Testis (tissue), 3 donors: ENCODE measurements around the gene TAS2R3. TPM values are rescaled to one million over a fixed set of nuclear protein-coding genes. Genes with fewer than 3 reads are reported as not detected.
"Not testable (repeated sequence)": the region's sequence is repeated elsewhere in the genome, so short reads cannot be mapped to it uniquely, and the experiment has no call there.

Experiments used
- DNase-seq: peaks from one replicate; pipeline ENCODE4 v3.0.0-alpha.2; 2019
- H3K27ac ChIP-seq, 2 donors: fragments of 200-600 bp; sonication (generic); one replicate each; pipeline ENCODE4 v1.5.1; 2019
- H3K27me3 ChIP-seq: fragments of 200-600 bp; sonication (generic); one replicate; pipeline ENCODE4 v1.5.1; 2019
- H3K36me3 ChIP-seq: fragments of 200-600 bp; sonication (generic); one replicate; pipeline ENCODE4 v1.5.1; 2017; ENCODE audit warnings: low read depth; ENCODE audit errors: missing control alignments
- H3K4me1 ChIP-seq: fragments of 200-600 bp; sonication (generic); one replicate; pipeline ENCODE4 v1.5.1; 2019
- H3K4me3 ChIP-seq, 2 donors: fragments of 200-600 bp; sonication (generic); one replicate each; pipeline ENCODE4 v1.5.1; 2017 to 2019
- H3K9me3 ChIP-seq: fragments of 200-600 bp; sonication (generic); one replicate; pipeline ENCODE4 v1.5.1; 2017
- POLR2A ChIP-seq: fragments of 450-650 bp; IDR thresholded peaks from one replicate; pipeline ENCODE4 v1.6.1; 2017; ENCODE audit warnings: antibody characterized with exemption, mild to moderate bottlenecking, moderate library complexity
- WGBS, 2 donors: methylation state at CpG; one replicate each; pipeline ENCODE4 v1.1.5; 2018; 5-methylcytosine and 5-hydroxymethylcytosine counted together
- intact Hi-C: fragments of 100-400 bp; cut with DNase I; formaldehyde crosslinking; loops from one replicate; pipeline ENCODE4 v1.15.1; 2023; ENCODE audit warnings: low total_unique reads
- polyA plus RNA-seq: library from polyadenylated mRNA; stranded (reverse); fragments of 350-450 nt; fragmentation: Illumina TruSeq; extraction: RNeasy Lipid Tissue Mini Kit (QIAGEN cat#74804); gene quantifications from one replicate; pipeline ENCODE4 v1.2.3, GENCODE V29; 2014; ENCODE audit warnings: low read depth, low replicate concordance; ENCODE audit not compliant: insufficient read depth
- total RNA-seq, 2 donors: library from RNA; depleted of rRNA; stranded (reverse); fragments of >200 nt; gene quantifications; one replicate each; pipeline ENCODE4 v1.2.3, GENCODE V29; 2016
- TF ChIP-seq, protein P1 (sequence below), 3 experiments: fragments of 450-650 bp in 2 of 3; fragments of 200-600 bp in 1 of 3; sonication (generic) in 1 of 3; IDR thresholded peaks; one replicate each; pipeline ENCODE4 v1.5.1; 2016 to 2019; ENCODE audit warnings: antibody characterized with exemption in 3 of 3, mild to moderate bottlenecking in 2 of 3, moderate library complexity in 1 of 3

The TAS2R3 gene
- total and polyA plus RNA-seq, 3 donors from 2014 or later = 0.40 to 12.3 (median 10.4) TPM

DNA sequence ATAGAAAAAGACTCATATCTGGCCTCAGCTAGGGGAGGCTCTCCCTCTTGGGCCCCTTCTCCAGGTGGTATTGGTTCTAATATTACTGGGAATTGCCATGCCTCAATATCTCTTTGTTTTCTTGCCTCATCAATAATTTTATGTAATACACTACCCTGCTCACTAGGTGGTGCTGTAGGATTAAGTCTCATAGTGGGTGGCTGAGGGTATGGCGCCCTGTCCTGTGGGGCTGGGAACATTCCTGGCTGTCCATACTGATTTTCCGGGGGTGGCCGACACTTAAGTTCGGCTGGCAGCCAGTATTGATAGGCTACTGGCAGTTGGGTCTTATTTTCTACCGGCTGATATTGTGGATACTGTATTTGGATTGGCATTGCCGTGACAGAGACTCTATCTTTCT is 9.0 kb upstream of the TAS2R3 start:
- no peaks in the 10 kb centered on the region for H3K9me3 ChIP-seq
- no peak overlapping the region for H3K4me3 ChIP-seq
- no peak overlapping the region for H3K27ac ChIP-seq
- intact Hi-C loops = no loop called here
- TF ChIP-seq POLR2A = no peak
- TF ChIP-seq, protein P1, sequence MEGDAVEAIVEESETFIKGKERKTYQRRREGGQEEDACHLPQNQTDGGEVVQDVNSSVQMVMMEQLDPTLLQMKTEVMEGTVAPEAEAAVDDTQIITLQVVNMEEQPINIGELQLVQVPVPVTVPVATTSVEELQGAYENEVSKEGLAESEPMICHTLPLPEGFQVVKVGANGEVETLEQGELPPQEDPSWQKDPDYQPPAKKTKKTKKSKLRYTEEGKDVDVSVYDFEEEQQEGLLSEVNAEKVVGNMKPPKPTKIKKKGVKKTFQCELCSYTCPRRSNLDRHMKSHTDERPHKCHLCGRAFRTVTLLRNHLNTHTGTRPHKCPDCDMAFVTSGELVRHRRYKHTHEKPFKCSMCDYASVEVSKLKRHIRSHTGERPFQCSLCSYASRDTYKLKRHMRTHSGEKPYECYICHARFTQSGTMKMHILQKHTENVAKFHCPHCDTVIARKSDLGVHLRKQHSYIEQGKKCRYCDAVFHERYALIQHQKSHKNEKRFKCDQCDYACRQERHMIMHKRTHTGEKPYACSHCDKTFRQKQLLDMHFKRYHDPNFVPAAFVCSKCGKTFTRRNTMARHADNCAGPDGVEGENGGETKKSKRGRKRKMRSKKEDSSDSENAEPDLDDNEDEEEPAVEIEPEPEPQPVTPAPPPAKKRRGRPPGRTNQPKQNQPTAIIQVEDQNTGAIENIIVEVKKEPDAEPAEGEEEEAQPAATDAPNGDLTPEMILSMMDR (IDR thresholded peaks at IDR 0.05) = peak in 2 of 3 experiments; percentile 26 to 43
- 90 to 95% methylated on average over 6 of the region's 6 CpGs for WGBS, 2 donors
- no peak for DNase-seq
- H3K36me3 ChIP-seq = no peaks in the 10 kb centered on the region
- no peaks in the 10 kb centered on the region for H3K4me1 ChIP-seq
- no peaks in the 10 kb centered on the region for H3K27me3 ChIP-seq

DNA sequence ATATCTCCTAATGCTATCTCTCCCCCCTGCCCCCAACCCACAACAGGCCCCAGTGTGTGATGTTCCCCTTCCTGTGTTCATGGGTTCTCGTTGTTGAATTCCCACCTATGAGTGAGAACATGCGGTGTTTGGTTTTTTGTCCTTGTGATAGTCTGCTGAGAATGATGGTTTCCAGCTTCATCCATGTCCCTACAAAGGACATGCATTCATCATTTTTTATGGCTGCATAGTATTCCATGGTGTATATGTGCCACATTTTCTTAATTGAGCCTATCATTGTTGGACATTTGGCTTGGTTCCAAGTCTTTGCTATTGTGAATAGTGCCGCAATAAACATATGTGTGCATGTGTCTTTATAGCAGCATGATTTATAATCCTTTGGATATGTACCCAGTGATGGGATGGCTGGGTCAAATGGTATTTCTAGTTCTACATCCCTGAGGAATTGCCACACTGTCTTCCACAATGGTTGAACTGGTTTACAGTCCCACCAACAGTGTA is 6.2 kb downstream of the TAS2R3 start:
- H3K4me1 ChIP-seq, H3K36me3 ChIP-seq, intact Hi-C loops, H3K27ac ChIP-seq, DNase-seq, H3K27me3 ChIP-seq, H3K4me3 ChIP-seq, H3K9me3 ChIP-seq: not testable (repeated sequence)
- WGBS, 2 donors = 96 to 99% methylated on average over 3 of the region's 3 CpGs

DNA sequence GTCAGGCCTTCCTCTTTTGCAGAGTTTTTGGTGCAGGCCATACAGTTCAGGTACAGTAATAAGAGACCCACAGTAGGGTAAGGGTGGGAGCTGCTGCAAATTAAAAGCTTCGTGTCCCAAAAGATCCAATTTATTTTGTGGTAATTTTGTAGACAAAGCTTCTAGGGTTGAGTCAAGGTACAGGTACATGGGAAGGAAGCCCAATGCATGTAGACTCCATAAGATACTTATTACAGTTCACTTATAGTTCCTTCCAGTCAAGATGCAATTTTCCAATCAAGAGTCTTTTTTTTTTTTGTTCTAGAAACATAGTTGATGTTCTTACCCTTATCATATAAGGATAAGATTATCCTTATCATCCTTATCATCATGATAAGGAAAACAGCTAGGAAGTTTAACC is 12.5 kb downstream of the TAS2R3 start, which contains the start of gene TAS2R4:
TSS of gene TAS2R4 (plus strand) at position 301 of the 400 bp plus-strand sequence. CDS start 1,815 bp downstream, outside the sequence.
- 94 to 97% methylated on average over 1 of the region's 1 CpG for WGBS, 2 donors
- DNase-seq = no peak
- Histone ChIP-seq H3K4me3 (no peak within 1 kb of the TSS), H3K27ac (no peak within 1 kb of the TSS), H3K4me1 (no peaks in the 10 kb centered on the region), H3K9me3 (no peaks in the 10 kb centered on the region), H3K36me3 (no peaks in the 10 kb centered on the region), H3K27me3 (no peaks in the 10 kb centered on the region)
- TF ChIP-seq, protein P1 (IDR thresholded peaks at IDR 0.05) = no peak
- TF ChIP-seq POLR2A = no peak
- intact Hi-C loops = no loop called here

DNA sequence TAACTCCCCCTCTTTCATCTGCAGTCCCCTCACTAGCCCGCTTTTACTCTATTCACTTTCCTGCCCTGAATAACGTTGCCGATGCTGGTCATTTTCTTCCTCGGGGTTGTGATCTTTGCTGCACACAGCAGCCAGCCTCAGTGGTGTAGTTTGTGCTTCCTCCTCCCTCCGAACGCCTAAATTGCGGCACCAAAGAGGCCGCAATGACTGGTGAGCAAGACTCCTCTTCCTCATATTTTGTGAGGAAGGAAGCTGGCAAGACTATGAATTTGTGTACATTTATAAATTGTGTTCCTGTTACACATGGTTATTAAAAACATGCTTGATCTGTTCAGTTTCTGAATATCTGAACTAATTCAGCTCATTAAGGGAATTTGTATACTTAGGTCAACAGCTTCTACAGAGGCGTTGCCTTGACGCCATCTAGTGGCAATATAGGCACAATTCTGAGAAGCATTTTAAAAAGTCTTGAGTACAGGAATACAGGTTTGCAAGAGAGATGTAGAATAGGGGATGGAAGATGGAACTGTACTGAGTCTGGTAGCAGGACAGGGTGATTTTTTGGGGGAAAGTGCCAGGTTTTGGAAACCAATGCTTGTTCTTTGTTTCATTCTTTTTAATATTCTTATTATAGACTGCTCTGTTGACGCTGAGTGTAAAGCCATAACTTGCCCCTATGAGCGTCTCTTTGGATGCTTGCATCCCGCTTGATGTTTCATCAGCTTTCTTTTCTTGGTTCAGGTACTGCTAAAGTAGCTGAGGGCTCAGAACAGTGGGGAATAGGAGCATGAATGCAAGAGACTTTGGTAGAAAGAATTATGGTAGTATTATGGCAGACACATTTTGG is 22.0 kb downstream of the TAS2R3 start:
- Histone ChIP-seq H3K27me3 (no peaks in the 10 kb centered on the region), H3K4me3 (no peak overlapping the region), H3K4me1 (no peaks in the 10 kb centered on the region), H3K9me3 (no peaks in the 10 kb centered on the region), H3K27ac (no peak overlapping the region), H3K36me3 (no peaks in the 10 kb centered on the region)
- WGBS, 2 donors = 48 to 65% methylated on average over 13 of the region's 13 CpGs
- no peak for TF ChIP-seq POLR2A
- TF ChIP-seq, protein P1 (IDR thresholded peaks at IDR 0.05) = peak in 2 of 3 experiments; percentile 45 to 82
- intact Hi-C loops = no loop called here
- peak; percentile 34 for DNase-seq

DNA sequence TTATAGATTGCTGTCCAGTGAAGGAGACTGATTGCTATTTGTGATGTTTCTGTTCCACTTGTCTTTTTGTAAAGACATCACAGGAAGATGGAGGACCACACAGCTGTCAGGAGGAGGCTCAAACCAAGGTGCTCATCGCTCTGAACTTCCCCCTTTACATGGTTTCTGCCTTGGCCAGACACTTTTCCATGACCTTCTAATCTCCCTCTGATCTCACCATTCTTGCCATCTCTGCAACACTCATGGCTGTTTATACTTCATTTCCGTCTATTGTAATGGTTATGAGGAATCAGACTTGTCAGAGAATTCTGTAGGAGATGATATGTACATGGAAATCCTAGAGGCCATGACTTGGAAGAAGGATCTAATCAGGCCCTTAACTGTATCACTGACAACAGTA is 24.4 kb downstream of the TAS2R3 start:
- Histone ChIP-seq H3K27ac (no peak overlapping the region), H3K36me3 (no peaks in the 10 kb centered on the region), H3K27me3 (no peaks in the 10 kb centered on the region), H3K9me3 (no peaks in the 10 kb centered on the region), H3K4me3 (no peak overlapping the region), H3K4me1 (no peaks in the 10 kb centered on the region)
- WGBS, 2 donors = 86 to 95% methylated on average over 2 of the region's 2 CpGs
- no peak for DNase-seq
- intact Hi-C loops = no loop called here
- no peak for TF ChIP-seq POLR2A
- TF ChIP-seq, protein P1 (IDR thresholded peaks at IDR 0.05) = no peak
